Measurements from ENCODE around the gene VWF. TPM values are rescaled to one million over a fixed set of nuclear protein-coding genes. Genes with fewer than 3 reads are reported as not detected.

VWF gene
- total and polyA plus RNA-seq, 2 donors (not counting 1 experiment from before 2014, with no cell fraction given): not detected

GRCh38 chr12:6074979-6075585 is 49.4 kb downstream of the VWF start:
- DNase-seq (peak; percentile 43), ATAC-seq (ENCODE audit: low read depth) (peak; percentile 41)
- peak overlapping the region; percentile 61 for H3K9ac ChIP-seq (ENCODE audit: low read length)
- peaks cover 0 to 32% (median 16%) of the 10 kb centered on the region in 4 experiments for H3K27me3 ChIP-seq (replicated peaks in 1 of 4; ENCODE audit: control extremely low read depth in 1 of 4, control insufficient read depth in 3 of 4, insufficient read depth in 4 of 4, low read length in 3 of 4)
- peaks cover 18% of the 10 kb centered on the region for H3K4me1 Mint-ChIP-seq
- ChIA-PET CTCF (interaction anchor here (0.8 to 1.8 kb wide), 3 partner anchors 10 to 209 kb away, joined by 3 to 6 read pairs (median 4); no protein-coding TSS in a partner anchor), POLR2A (no interaction called here)
- 1% methylated on average over 29 of the region's 31 CpGs for WGBS (ENCODE audit: insufficient coverage)
- no peak for TF ChIP-seq EZH2 (IDR thresholded peaks at IDR 0.05; ENCODE audit: borderline replicate concordance, insufficient read depth, low read depth, low read length, poor library complexity, severe bottlenecking)
- no peak for TF ChIP-seq CTCF (IDR thresholded peaks at IDR 0.05)
- peaks cover 58% of the 10 kb centered on the region for H3K27me3 Mint-ChIP-seq
- intact Hi-C loops (cut with micrococcal nuclease): no loop called here
- no peak overlapping the region for H3K27ac ChIP-seq (ENCODE audit: low read length in 2 of 2)
- no peaks in the 10 kb centered on the region for H3K36me3 ChIP-seq (replicated peaks in 1 of 2; ENCODE audit: control extremely low read depth in 1 of 2, control insufficient read depth in 1 of 2, extremely low read depth in 1 of 2, insufficient read depth in 2 of 2, low read length in 1 of 2)
- H3K27ac Mint-ChIP-seq: no peak overlapping the region
- no peaks in the 10 kb centered on the region for H4K20me1 ChIP-seq (ENCODE audit: control insufficient read depth, insufficient read depth, low read length, poor library complexity, severe bottlenecking)
- peak overlapping the region; percentile 86 for H3K4me2 ChIP-seq (replicated peaks; ENCODE audit: low read depth, low read length, poor library complexity, severe bottlenecking)
- no peaks in the 10 kb centered on the region for H3K79me2 ChIP-seq (ENCODE audit: control insufficient read depth, insufficient read depth, low read length)
- H3K4me3 ChIP-seq (ENCODE audit: control extremely low read depth in 1 of 5, extremely low read depth in 1 of 5, insufficient read depth in 1 of 5, low read depth in 2 of 5, low read length in 4 of 5): peak overlapping the region in 4 of 5 experiments; percentile 28 to 55 (median 42)
- H2AFZ ChIP-seq (ENCODE audit: insufficient read depth, low read depth, low read length, poor library complexity, severe bottlenecking): peak overlapping the region; percentile 69
- H3K9me3 ChIP-seq (ENCODE audit: control extremely low read depth in 1 of 3, control insufficient read depth in 2 of 3, insufficient read depth in 1 of 3, low read length in 2 of 3): peaks cover 0 to 2% (median 0%) of the 10 kb centered on the region in 3 donors
- H3K9me3 Mint-ChIP-seq (ENCODE audit: insufficient read depth): no peaks in the 10 kb centered on the region
- peak overlapping the region; percentile 85 for H3K4me3 Mint-ChIP-seq
- peaks cover 14 to 17% of the 10 kb centered on the region in 2 donors for H3K4me1 ChIP-seq (ENCODE audit: control insufficient read depth in 2 of 2, insufficient read depth in 2 of 2, low read length in 2 of 2)

GRCh38 chr12:6074427-6074826 is 50.0 kb downstream of the VWF start:
- DNase-seq (peak; percentile 25), ATAC-seq (ENCODE audit: low read depth) (no peak)
- Histone ChIP-seq H3K36me3 (replicated peaks in 1 of 2; ENCODE audit: control extremely low read depth in 1 of 2, control insufficient read depth in 1 of 2, extremely low read depth in 1 of 2, insufficient read depth in 2 of 2, low read length in 1 of 2) (no peaks in the 10 kb centered on the region), H3K27me3 (replicated peaks in 1 of 4; ENCODE audit: control extremely low read depth in 1 of 4, control insufficient read depth in 3 of 4, insufficient read depth in 4 of 4, low read length in 3 of 4) (peaks cover 0 to 29% (median 16%) of the 10 kb centered on the region in 4 experiments), H3K4me3 (ENCODE audit: control extremely low read depth in 1 of 5, extremely low read depth in 1 of 5, insufficient read depth in 1 of 5, low read depth in 2 of 5, low read length in 4 of 5) (peak overlapping the region in 3 of 5 experiments; percentile 28 to 55 (median 38)), H3K79me2 (ENCODE audit: control insufficient read depth, insufficient read depth, low read length) (no peaks in the 10 kb centered on the region), H3K9me3 (ENCODE audit: control extremely low read depth in 1 of 3, control insufficient read depth in 2 of 3, insufficient read depth in 1 of 3, low read length in 2 of 3) (peaks cover 0 to 2% (median 0%) of the 10 kb centered on the region in 3 donors), H3K4me2 (replicated peaks; ENCODE audit: low read depth, low read length, poor library complexity, severe bottlenecking) (peak overlapping the region; percentile 86), H4K20me1 (ENCODE audit: control insufficient read depth, insufficient read depth, low read length, poor library complexity, severe bottlenecking) (no peaks in the 10 kb centered on the region), H3K27ac (ENCODE audit: low read length in 2 of 2) (no peak overlapping the region), H3K9ac (ENCODE audit: low read length) (peak overlapping the region; percentile 61), H2AFZ (ENCODE audit: insufficient read depth, low read depth, low read length, poor library complexity, severe bottlenecking) (peak overlapping the region; percentile 69), H3K4me1 (ENCODE audit: control insufficient read depth in 2 of 2, insufficient read depth in 2 of 2, low read length in 2 of 2) (peaks cover 14 to 17% of the 10 kb centered on the region in 2 donors)
- peaks cover 58% of the 10 kb centered on the region for H3K27me3 Mint-ChIP-seq
- intact Hi-C loops (cut with micrococcal nuclease): no loop called here
- H3K27ac Mint-ChIP-seq: no peak overlapping the region
- WGBS (ENCODE audit: insufficient coverage): 0% methylated on average over 3 of the region's 4 CpGs
- no peak for TF ChIP-seq CTCF (IDR thresholded peaks at IDR 0.05)
- TF ChIP-seq EZH2 (IDR thresholded peaks at IDR 0.05; ENCODE audit: borderline replicate concordance, insufficient read depth, low read depth, low read length, poor library complexity, severe bottlenecking): no peak
- H3K9me3 Mint-ChIP-seq (ENCODE audit: insufficient read depth): no peaks in the 10 kb centered on the region
- ChIA-PET POLR2A (no interaction called here), CTCF (interaction anchor here (0.8 to 1.3 kb wide), 2 partner anchors 10 to 82 kb away, joined by 3 to 4 read pairs; no protein-coding TSS in a partner anchor)
- peak overlapping the region; percentile 85 for H3K4me3 Mint-ChIP-seq
- H3K4me1 Mint-ChIP-seq: peaks cover 18% of the 10 kb centered on the region
